ENCODE data around the gene WASF3. TPM values are rescaled to one million over a fixed set of nuclear protein-coding genes. Genes with fewer than 3 reads are reported as not detected.

Gene WASF3
- total and polyA plus RNA-seq, 2 of the 13 experiments (the other 11 are each of a cell fraction or from before 2014, with no cell fraction given) = 10.4 to 17.2 TPM

DNA sequence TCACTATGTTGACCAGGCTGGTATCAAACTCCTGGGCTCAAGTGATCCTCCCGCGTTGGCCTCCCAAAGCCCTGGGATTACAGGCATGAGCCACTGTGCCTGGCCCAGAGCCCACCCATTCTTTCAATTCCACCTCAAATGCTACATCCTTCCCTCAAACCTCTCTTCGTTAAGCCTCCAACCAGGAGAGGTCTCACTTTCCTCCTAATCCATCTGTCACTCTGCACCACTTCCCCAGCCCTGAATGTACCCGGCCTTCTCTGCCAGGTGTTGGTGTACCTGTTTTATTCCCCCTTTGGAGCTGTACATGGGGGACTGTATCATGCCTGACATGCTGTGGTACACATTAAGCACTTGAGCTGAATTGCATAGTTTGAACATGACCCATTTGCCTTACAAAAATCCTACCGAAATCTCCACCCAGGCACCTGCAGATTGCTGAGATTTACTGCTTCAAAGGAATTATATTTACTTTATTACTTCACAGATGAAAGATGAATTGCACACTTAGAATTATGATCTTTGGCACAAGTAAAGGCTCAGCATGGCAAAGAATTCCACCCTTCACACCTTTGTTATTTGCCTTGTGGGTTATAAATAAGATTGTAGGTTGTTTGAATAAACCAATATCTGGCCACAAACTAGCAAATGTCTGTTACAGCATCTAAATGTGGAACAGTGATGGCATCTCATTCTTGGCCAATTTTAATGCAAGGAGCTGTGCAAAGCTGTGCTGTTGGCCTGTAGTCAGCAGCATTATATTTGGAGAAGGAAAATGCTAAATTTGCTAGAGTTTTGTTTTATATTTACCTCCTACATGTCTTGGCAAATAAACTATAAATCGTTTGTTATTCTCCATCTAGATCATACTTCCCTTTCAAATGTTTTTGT lies 15.6 kb upstream of the WASF3 start:
- ChIA-PET CTCF (ENCODE audit: low intra/inter-chr PET ratio, low total read pairs) (no interaction called here), POLR2A (no interaction called here)
- Histone ChIP-seq H3K4me3 (replicated peaks in 1 of 3; ENCODE audit: insufficient read depth in 1 of 3, low read depth in 2 of 3, low read length in 3 of 3) (no peak overlapping the region), H3K9me3 (ENCODE audit: low read length) (no peaks in the 10 kb centered on the region), H2AFZ (ENCODE audit: low read length) (no peak overlapping the region), H3K27me3 (ENCODE audit: control insufficient read depth in 1 of 2, insufficient read depth in 2 of 2, low read length in 2 of 2) (no peaks in the 10 kb centered on the region), H3K4me1 (ENCODE audit: insufficient read depth, low read length) (peaks cover 28% of the 10 kb centered on the region), H3K79me2 (ENCODE audit: insufficient read depth, low read length) (no peaks in the 10 kb centered on the region), H3K4me2 (ENCODE audit: low read depth, low read length) (no peak overlapping the region), H3K36me3 (replicated peaks in 1 of 2; ENCODE audit: control insufficient read depth in 1 of 2, insufficient read depth in 2 of 2, low read length in 2 of 2) (no peaks in the 10 kb centered on the region), H3K9ac (ENCODE audit: insufficient read depth, low read depth, low read length) (no peak overlapping the region), H4K20me1 (ENCODE audit: insufficient read depth, low read length) (no peaks in the 10 kb centered on the region), H3K27ac (ENCODE audit: extremely low read length, insufficient read depth, low read length) (no peak overlapping the region)
- intact Hi-C loops (cut with micrococcal nuclease; ENCODE audit: unreplicated experiment) (no loop called here), in situ Hi-C loops (cut with HindIII; ENCODE audit: extremely low pct_ligation_motif_present, low pct_unique_long_range_greater_than_20kb) (no loop called here)
- DNase-seq (ENCODE audit: low spot score) (no peak), ATAC-seq (no peak), FAIRE-seq (no peak)
- TF ChIP-seq STAG1 (CRISPR knock-in tag; IDR thresholded peaks at IDR 0.05) (peak; percentile 23; the same call in 1 of the 2 replicates), ZNF652 (CRISPR knock-in tag; IDR thresholded peaks at IDR 0.05; ENCODE audit: borderline replicate concordance, low read depth) (no peak)
- TF ChIP-seq, protein P1, sequence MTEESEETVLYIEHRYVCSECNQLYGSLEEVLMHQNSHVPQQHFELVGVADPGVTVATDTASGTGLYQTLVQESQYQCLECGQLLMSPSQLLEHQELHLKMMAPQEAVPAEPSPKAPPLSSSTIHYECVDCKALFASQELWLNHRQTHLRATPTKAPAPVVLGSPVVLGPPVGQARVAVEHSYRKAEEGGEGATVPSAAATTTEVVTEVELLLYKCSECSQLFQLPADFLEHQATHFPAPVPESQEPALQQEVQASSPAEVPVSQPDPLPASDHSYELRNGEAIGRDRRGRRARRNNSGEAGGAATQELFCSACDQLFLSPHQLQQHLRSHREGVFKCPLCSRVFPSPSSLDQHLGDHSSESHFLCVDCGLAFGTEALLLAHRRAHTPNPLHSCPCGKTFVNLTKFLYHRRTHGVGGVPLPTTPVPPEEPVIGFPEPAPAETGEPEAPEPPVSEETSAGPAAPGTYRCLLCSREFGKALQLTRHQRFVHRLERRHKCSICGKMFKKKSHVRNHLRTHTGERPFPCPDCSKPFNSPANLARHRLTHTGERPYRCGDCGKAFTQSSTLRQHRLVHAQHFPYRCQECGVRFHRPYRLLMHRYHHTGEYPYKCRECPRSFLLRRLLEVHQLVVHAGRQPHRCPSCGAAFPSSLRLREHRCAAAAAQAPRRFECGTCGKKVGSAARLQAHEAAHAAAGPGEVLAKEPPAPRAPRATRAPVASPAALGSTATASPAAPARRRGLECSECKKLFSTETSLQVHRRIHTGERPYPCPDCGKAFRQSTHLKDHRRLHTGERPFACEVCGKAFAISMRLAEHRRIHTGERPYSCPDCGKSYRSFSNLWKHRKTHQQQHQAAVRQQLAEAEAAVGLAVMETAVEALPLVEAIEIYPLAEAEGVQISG (CRISPR knock-in tag; IDR thresholded peaks at IDR 0.05) = peak; percentile 64
- WGBS (ENCODE audit: low lambda C conversion rate) = 45% methylated on average over 6 of the region's 6 CpGs
- no TSS peak for BruUV-seq (replicated peaks)

DNA sequence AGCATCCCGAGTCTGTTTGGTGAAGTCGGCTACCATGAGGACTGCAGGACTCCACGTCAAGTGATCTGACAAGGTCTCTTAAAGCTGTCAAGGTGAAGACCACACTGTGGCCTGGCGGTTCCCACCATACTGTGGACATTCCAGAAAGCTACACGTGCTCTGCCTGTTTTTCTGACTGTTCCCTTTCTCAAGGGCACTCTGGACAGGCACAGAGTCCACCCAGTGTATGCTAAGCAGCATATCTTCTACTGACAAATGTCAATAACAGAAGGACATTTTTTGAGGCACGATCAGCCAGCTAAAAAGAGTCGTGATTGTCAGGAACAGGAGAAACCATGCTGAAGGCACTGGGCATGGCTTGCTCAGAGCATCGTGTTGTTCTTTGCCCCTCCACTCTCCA lies 12.8 kb upstream of the WASF3 start:
- CTCF ChIA-PET (ENCODE audit: low intra/inter-chr PET ratio, low total read pairs) = no interaction called here
- no peak overlapping the region for H2AFZ ChIP-seq (ENCODE audit: low read length)
- H3K4me3 ChIP-seq (replicated peaks in 1 of 3; ENCODE audit: insufficient read depth in 1 of 3, low read depth in 2 of 3, low read length in 3 of 3) = no peak overlapping the region
- peaks cover 17% of the 10 kb centered on the region for H3K4me1 ChIP-seq (ENCODE audit: insufficient read depth, low read length)
- peaks cover 0 to 2% of the 10 kb centered on the region in 2 experiments; a peak in 1 of 5 replicates for H3K27me3 ChIP-seq (ENCODE audit: control insufficient read depth in 1 of 2, insufficient read depth in 2 of 2, low read length in 2 of 2)
- H3K36me3 ChIP-seq (replicated peaks in 1 of 2; ENCODE audit: control insufficient read depth in 1 of 2, insufficient read depth in 2 of 2, low read length in 2 of 2) = no peaks in the 10 kb centered on the region
- no peak overlapping the region for H3K9ac ChIP-seq (ENCODE audit: insufficient read depth, low read depth, low read length)
- no peak overlapping the region for H3K27ac ChIP-seq (ENCODE audit: extremely low read length, insufficient read depth, low read length)
- no peak for FAIRE-seq
- BruUV-seq (replicated peaks) = no TSS peak
- peak overlapping the region; percentile 59 for H3K4me2 ChIP-seq (ENCODE audit: low read depth, low read length)
- in situ Hi-C loops (cut with HindIII; ENCODE audit: extremely low pct_ligation_motif_present, low pct_unique_long_range_greater_than_20kb) = no loop called here
- H4K20me1 ChIP-seq (ENCODE audit: insufficient read depth, low read length) = no peaks in the 10 kb centered on the region
- intact Hi-C loops (cut with micrococcal nuclease; ENCODE audit: unreplicated experiment) = no loop called here
- H3K9me3 ChIP-seq (ENCODE audit: low read length) = no peaks in the 10 kb centered on the region
- POLR2A ChIA-PET = interaction anchor here (1.2 kb wide), 1 partner anchor 13 kb away, joined by 4 read pairs; the partner anchor contains the start of gene WASF3
- no peaks in the 10 kb centered on the region for H3K79me2 ChIP-seq (ENCODE audit: insufficient read depth, low read length)
- 0% methylated on average over 6 of the region's 8 CpGs for whole genome bisulfite sequencing (ENCODE audit: low lambda C conversion rate)
- ATAC-seq = peak; percentile 96
- DNase-seq (ENCODE audit: low spot score) = peak; percentile 67
- TF ChIP-seq ZNF761 (CRISPR knock-in tag; conservative IDR thresholded peaks at IDR 0.05) = no peak
- no peak for TF ChIP-seq ARHGAP35 (CRISPR knock-in tag; IDR thresholded peaks at IDR 0.05; ENCODE audit: borderline replicate concordance)
- no peak for TF ChIP-seq AGO1 (IDR thresholded peaks at IDR 0.05; ENCODE audit: low read depth, low read length, poor library complexity, severe bottlenecking)
- no peak for TF ChIP-seq GABPA (IDR thresholded peaks at IDR 0.05; ENCODE audit: low read depth, low read length)
- TF ChIP-seq GABPA (CRISPR knock-in tag; IDR thresholded peaks at IDR 0.05; ENCODE audit: low read depth) = no peak
- TF ChIP-seq, protein P2, sequence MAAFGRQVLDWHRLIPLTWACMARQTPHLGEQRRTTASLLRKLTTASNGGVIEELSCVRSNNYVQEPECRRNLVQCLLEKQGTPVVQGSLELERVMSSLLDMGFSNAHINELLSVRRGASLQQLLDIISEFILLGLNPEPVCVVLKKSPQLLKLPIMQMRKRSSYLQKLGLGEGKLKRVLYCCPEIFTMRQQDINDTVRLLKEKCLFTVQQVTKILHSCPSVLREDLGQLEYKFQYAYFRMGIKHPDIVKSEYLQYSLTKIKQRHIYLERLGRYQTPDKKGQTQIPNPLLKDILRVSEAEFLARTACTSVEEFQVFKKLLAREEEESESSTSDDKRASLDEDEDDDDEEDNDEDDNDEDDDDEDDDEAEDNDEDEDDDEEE (CRISPR knock-in tag; IDR thresholded peaks at IDR 0.05) = 0 out of 2 replicates have a peak, but pooled peaks have one; percentile 19
- no peak for TF ChIP-seq HNRNPK (IDR thresholded peaks at IDR 0.05; ENCODE audit: low read depth, low read length, poor library complexity, severe bottlenecking)
- TF ChIP-seq SRSF9 (IDR thresholded peaks at IDR 0.05; ENCODE audit: borderline replicate concordance, insufficient read depth, low read depth, low read length, poor library complexity, severe bottlenecking) = no peak
- TF ChIP-seq MYC (CRISPR knock-in tag; IDR thresholded peaks at IDR 0.05; ENCODE audit: borderline replicate concordance) = peak; percentile 62; the same call in 1 of the 2 replicates
- TF ChIP-seq ZNF781 (CRISPR knock-in tag; IDR thresholded peaks at IDR 0.05; ENCODE audit: borderline replicate concordance, not compliant biosample characterization) = no peak

Data from HepG2 (cell line).